Measurements from ENCODE around the gene PIAS1.

GRCh38 chr15:68209735-68210408, 155.8 kb downstream of the PIAS1 start:
- no peak for TF ChIP-seq CTCF (IDR thresholded peaks at IDR 0.05; ENCODE audit: extremely low read depth in 1 of 2, insufficient read depth in 1 of 2, low read depth in 1 of 2, low read length in 2 of 2)
- no peak for TF ChIP-seq POLR2AphosphoS5 (IDR thresholded peaks at IDR 0.05; ENCODE audit: insufficient read depth, low read depth, low read length)
- TF ChIP-seq JUN (IDR thresholded peaks at IDR 0.05; ENCODE audit: borderline replicate concordance, insufficient read depth, insufficient read length, low read depth) = no peak
- TF ChIP-seq MYC (IDR thresholded peaks at IDR 0.05; ENCODE audit: low read depth, low read length) = no peak
- TF ChIP-seq POLR2A (IDR thresholded peaks at IDR 0.05; ENCODE audit: low read depth, low read length) = no peak
- TF ChIP-seq FOS (IDR thresholded peaks at IDR 0.05; ENCODE audit: borderline replicate concordance, insufficient read depth, low read length) = no peak
- no peak for TF ChIP-seq EZH2 (IDR thresholded peaks at IDR 0.05; ENCODE audit: borderline replicate concordance, low read depth, low read length, severe bottlenecking)

Measured in endothelial cell of umbilical vein (primary cell).